ENCODE results near the gene CDC14B.

CDC14B gene

GRCh38 chr9:96500696-96501632 lies 118.7 kb downstream of the CDC14B start:
- no peak for DNase-seq

- DNase-seq, result no peak
Observed at GRCh38 chr9:96499257-96499656, 120.4 kb downstream of the CDC14B start.

GRCh38 chr9:96498796-96499195 lies 120.8 kb downstream of the CDC14B start:
- no peak for DNase-seq

GRCh38 chr9:96497117-96497399 lies 122.6 kb downstream of the CDC14B start:
- DNase-seq, result no peak

GRCh38 chr9:96496368-96497116 lies 123.1 kb downstream of the CDC14B start:
- DNase-seq, result no peak

- no peak for DNase-seq
Observed at GRCh38 chr9:96495341-96495740, 124.3 kb downstream of the CDC14B start.

GRCh38 chr9:96494215-96494800 lies 125.3 kb downstream of the CDC14B start:
- DNase-seq, result no peak

GRCh38 chr9:96493757-96494156 lies 125.9 kb downstream of the CDC14B start:
- no peak for DNase-seq

- no peak for DNase-seq
Observed at GRCh38 chr9:96492993-96493531, 126.6 kb downstream of the CDC14B start.

- DNase-seq, result no peak
Observed at GRCh38 chr9:96491880-96492525, 127.6 kb downstream of the CDC14B start.

- DNase-seq, result no peak
Observed at GRCh38 chr9:96491079-96491879, 128.4 kb downstream of the CDC14B start.

GRCh38 chr9:96490534-96491078 lies 129.0 kb downstream of the CDC14B start:
- DNase-seq, result no peak

GRCh38 chr9:96489482-96489979 lies 130.1 kb downstream of the CDC14B start:
- DNase-seq, result no peak

- no peak for DNase-seq
Observed at GRCh38 chr9:96487949-96488348, 131.7 kb downstream of the CDC14B start.

- no peak for DNase-seq
Observed at GRCh38 chr9:96487029-96487396, 132.6 kb downstream of the CDC14B start.

- DNase-seq, result no peak
Observed at GRCh38 chr9:96486386-96487028, 133.1 kb downstream of the CDC14B start.

- no peak for DNase-seq
Observed at GRCh38 chr9:96485280-96485679, 134.4 kb downstream of the CDC14B start.

GRCh38 chr9:96484521-96484931 lies 135.1 kb downstream of the CDC14B start:
- no peak for DNase-seq

GRCh38 chr9:96483733-96484390 lies 135.8 kb downstream of the CDC14B start:
- DNase-seq, result no peak

GRCh38 chr9:96483197-96483596 lies 136.4 kb downstream of the CDC14B start:
- no peak for DNase-seq

- no peak for DNase-seq
Observed at GRCh38 chr9:96482476-96482875, 137.2 kb downstream of the CDC14B start.

All from NCI-H774 (cell line).